Activated CD4-positive, CD25-positive, alpha-beta regulatory T cell treated with anti-CD3 and anti-CD28 coated beads, Interleukin-2, amount 50 U/mL, for 24 hours (primary cell): Measurements from ENCODE around the gene VSTM2A.
"Not testable (repeated sequence)": the region's sequence is repeated elsewhere in the genome, so short reads cannot be mapped to it uniquely, and the experiment has no call there.

Experiments
- ATAC-seq, 2 donors: fragments of 150-1000 bp; cut with Tn5 transposase; one replicate each; pipeline ENCODE4 v1.10.0; 2021; ENCODE audit warnings: mild to moderate bottlenecking in 1 of 2, moderate library complexity in 1 of 2

The VSTM2A gene, protein sequence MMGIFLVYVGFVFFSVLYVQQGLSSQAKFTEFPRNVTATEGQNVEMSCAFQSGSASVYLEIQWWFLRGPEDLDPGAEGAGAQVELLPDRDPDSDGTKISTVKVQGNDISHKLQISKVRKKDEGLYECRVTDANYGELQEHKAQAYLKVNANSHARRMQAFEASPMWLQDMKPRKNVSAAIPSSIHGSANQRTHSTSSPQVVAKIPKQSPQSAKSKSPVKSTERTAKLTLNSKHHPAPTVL

DNA sequence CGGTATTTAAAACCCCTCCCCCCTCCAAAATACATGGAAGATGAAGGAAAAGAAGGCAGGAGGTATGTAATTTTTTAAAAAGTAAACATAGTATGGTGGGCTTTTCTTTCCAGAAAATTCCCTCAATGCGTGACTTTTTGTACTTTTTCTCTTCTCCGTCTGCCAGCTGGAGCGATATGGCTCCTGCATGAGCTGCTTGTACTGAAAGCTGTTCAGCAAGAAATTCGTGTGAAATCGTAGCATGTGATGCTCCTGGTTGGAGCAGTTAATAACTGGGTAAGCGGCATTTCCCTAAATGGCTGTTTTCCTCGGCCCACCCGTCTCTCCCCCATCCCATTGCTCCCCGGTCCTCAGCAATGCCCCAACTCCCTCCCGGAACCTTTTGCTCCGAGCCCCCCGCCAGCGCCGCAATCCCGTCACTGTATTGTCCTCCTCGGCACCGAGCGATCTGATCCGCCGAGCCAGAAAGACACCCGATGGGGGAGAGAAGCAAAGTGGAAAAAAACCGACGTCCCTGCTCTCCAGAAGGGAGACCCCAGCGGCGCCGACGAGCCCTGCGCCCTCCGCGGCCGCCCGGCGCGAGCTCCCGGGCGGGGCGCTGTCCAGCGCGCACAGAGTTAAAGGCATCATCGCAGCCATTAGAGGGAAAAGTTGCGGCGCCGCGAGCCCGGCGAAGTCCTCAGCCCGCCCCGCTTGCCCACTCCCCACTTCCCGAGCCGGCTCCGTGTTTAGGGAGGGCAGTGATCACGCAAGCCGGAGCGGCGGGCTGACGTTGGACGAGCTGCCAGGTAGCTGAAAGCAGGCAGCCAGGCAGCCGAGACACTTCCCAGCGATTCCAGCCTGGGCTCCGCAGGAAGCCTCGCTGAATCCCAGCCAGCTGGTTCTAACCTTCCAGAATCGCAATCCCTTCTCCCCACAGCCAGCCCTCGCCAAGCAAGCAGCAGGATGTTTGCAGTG, at the start of gene VSTM2A:
TSS of gene VSTM2A (plus strand) at position 707 of the 957 bp plus-strand sequence. CDS start 356 bp downstream, outside the sequence.
- no peak for ATAC-seq

DNA sequence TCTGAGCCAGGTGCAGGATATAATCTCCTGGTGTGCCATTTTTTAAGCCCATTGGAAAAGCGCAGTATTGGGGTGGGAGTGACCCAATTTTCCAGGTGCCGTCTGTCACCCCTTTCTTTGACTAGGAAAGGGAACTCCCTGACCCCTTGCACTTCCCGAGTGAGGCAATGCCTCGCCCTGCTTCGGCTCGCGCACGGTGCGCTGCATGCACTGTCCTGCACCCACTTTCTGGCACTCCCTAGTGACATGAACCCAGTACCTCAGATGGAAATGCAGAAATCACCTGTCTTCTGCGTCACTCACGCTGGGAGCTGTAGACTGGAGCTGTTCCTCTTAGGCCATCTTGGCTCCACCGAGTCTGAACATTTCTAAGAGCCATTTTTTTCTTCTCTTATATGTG, 37.6 kb upstream of the VSTM2A start:
- not testable (repeated sequence) for ATAC-seq

DNA sequence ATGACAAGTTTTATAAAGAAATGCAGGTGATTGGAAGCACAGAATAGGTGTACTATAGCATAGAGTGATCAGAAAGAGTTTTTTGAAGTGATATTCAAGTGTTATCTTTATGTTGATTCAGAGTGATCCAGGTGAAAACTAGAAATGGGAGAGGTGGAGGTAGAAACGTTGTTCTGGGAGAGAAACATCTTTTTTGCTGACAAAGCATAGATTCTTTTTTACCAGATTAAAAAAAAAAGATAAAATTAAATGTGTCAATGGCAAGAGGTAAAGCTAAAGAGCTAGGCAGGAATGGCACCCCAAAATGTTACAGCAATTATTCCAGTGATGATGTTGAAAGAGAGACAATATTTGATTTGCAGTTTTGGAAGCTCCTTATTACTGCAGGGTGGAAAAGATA, 12.6 kb upstream of the VSTM2A start:
- no peak for ATAC-seq

DNA sequence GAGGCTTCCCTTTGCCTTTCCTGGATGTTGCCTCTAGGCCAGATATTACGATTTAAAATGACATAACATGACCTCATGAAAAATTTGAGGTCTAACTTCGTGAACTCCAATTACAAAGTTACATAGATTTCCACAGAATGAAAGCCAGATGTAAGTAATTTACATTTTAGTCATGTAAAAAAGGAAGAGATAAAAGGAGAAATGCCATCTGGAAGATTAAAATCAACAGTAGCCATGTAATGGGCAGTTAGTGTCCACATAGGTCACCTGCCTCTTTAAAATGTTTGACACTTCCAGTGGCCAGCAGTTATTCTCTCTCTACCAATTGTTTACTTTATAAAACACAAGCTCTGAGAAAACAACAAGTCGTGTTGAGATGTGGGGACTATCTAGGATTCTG, 4.1 kb upstream of the VSTM2A start:
- ATAC-seq: no peak

DNA sequence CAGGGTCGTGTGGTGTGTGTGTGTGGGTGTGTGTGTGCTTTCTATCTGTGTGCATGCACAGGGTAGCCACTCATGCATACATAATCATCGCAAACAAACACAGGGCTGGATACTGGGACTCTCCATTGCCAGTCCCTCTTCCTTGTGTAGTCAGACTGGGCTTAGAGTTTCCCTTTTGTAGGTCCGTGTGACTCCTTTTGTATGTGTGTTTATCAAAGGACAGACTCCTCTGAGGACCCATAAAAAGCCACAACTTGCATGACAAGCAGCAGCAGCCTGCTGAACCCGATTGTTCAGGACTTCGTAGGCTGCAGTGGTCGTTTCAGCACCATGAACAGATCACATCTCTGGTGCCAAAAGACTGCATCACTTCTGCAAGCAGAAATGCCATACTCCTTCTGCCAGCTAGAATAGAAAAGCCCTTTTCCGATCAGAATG, 895 bp downstream of the VSTM2A start:
- ATAC-seq: no peak

DNA sequence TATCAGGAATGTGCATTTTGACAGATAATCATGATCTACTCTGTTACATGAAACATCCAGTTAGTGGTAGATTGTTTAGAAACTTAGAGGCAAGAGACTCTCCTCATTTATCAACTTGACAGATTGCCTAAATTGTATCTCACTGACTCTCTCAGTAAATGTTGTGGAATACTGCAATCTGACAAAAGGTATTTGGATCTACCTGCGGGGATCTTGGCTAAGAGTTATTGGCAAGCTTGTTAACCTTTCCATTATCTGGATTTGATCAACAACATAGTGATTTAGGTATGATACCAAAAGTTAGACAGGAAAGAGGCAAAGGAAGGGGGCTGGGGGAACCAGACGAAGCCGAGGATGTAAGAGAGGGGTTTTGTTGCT, 2.0 kb downstream of the VSTM2A start:
- no peak for ATAC-seq

DNA sequence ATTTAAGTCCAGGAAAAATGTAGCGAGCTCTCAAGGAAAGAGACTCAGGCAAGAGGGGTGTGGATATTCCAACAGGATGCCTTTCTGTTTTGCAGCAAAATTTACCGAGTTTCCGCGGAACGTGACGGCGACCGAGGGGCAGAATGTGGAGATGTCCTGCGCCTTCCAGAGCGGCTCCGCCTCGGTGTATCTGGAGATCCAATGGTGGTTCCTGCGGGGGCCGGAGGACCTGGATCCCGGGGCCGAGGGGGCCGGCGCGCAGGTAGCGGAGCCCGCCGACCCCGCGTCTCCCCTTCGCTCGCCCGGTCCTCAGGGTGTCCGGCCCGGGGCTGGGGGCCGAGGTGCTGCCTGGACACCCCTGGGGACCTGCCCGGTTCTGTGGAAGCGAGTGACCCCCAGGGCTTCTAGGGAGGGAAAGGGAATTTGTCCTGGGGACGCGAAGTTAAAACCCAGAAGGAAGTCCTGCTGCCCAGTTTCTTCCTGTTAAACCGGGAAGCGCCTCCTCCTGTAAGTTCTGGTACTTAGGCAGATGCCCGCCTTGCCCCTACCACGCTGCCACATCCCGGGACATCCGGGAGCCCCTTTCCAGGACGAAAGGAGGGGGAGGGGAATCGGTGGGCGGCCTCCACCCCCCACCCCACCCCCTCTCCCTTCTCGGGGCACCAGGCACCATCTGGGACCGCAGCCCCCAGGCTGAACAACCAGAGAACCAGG, 2.5 kb downstream of the VSTM2A start:
- ATAC-seq: no peak

DNA sequence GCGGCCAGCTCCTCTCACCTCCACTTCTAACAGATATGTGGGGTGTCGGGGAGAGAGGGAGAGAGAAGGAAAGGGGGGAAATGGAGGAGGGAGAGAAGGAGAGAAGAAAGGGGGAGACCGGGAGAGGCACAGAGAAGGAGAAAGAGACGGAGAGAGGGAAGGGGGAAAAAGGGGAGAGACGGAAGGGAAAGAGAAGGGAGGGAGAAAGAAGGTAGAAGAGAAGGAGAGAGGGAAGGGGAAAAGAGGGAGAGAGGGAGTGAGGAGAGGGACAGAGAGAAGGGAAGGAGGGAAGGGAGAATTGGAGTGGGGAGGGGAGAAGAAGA, 3.0 kb downstream of the VSTM2A start:
- no peak for ATAC-seq

DNA sequence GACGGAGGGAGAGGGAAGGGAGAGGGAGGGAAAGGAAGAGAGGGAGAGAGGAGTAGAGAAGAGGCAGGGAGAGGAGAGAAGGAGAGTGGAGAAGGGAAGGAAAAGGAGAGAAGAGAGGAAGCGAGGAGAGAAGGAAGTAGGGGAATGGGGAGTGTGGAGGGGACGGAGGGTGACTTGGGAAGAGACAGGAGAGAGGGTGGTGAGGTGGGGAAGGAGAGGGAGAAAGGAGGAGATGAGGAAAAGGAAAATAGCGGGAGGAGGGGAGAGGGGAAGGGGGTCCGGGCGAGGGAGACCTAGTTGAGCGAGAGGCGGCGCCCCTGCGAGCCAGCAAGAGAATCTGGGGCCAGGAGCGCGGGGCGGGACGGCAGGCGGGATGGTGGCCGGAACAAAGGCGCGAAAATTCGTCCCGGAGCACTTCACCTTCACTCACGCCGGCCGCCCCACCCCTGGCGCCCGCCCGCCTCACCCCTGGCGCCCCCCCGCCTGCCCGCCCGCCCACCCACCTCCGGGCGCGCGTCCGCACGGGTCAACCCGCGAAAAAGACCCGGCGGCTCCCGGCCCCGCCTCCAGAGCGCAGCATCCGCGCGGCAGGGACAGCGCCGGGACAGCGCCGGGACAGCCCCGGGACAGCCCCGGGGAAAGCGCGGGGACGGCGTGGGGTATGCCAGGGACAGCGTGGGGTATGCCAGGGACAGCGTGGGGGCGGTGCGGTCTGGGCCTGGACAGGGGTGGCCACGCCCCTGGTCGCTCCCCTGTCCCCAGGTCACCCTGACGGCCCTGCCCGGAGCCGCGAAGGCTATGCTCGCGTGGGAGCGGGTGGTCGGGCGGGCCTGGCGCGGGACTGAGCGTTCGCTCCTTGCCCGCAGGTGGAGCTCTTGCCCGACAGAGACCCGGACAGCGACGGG, 4.2 kb downstream of the VSTM2A start:
- ATAC-seq: no peak

DNA sequence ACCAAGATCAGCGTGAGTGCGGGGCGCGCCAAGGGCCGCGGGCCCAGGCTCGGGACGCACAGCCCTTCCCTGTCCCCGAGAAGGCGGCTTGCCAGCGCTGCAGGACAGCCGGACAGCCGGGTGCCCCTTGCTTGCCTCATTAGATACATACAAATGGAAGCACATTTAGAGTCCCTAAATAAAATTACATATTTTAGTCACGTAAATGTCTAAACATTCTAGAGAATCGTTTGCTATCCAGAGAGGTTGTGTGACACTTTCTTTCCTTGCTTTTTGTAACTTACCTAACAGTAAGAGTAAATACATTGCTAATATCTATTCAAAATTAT, 4.8 kb downstream of the VSTM2A start:
- ATAC-seq: no peak

DNA sequence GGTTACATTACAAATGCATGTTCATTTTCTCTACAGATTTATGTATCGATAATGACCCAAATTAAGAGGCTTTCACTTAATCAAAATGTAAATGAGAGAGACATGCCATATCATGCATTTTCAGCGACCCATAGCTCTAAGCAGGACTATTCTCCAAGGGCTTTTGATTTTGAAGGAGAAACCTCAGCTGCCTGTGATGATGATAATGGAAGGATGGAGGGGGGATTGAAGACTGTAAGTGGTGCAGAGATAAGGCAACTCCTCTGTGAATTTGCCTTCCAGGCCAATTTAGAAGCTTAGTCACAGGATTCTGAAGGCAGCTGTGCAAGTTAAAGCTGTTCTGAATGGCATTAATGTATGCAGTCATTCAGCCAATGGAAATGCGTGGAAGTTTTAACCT, 8.3 kb downstream of the VSTM2A start:
- ATAC-seq: no peak

DNA sequence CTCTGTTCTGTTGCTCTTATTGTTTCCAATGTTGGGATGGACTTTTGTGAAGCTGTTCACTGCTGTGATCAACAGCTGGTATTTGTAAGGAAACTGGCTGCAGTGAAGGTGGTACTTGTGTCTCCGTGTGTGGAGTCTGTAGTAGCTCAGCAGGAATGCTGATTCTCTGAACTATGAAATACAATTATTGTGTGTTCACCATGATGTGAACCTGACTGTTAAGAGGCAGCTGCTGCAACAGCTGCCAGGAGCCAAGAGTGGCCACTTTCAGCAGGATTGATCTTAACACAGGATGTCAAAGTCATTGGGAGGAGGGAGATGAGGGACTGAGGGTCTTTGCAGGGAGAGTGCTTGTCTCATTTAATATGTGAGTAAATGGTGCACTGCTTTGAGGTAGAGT, 13.9 kb downstream of the VSTM2A start:
- ATAC-seq: no peak

DNA sequence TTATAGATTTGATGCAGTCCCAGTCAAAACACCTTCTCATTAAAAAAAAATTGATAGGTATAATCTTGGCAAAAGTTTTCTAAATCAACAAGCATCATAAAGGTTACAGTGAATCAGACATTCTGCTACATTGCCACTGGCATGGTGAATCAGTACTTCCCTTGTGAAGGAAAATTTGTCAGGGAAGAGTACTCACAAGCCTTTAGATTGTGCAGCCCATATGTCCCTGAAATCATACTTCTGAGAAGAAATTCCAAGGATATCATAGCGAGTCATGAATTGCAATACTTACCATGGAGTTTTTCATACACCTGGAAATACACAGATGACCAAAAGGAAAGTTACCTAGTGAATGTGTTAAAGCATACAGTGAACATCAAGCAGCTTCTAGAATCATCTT, 17.2 kb downstream of the VSTM2A start:
- no peak for ATAC-seq

DNA sequence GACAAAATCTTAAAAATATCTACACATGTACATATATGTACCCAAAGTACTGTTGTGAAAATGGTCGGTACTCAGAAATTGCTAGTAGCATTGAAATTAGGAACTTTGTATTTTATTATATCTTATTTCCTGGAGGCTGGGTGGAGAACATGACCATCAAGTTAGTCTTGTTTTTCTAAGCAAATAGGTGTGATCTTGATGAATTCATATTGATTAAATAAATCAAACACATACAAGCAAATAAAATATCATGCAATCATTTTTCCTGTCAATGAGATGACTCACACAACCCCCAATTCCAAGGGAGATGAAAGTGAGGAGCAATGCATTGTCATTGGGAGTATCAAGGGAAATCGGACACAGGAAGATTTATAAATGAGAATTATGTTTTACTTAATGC, 18.0 kb downstream of the VSTM2A start:
- ATAC-seq: no peak

DNA sequence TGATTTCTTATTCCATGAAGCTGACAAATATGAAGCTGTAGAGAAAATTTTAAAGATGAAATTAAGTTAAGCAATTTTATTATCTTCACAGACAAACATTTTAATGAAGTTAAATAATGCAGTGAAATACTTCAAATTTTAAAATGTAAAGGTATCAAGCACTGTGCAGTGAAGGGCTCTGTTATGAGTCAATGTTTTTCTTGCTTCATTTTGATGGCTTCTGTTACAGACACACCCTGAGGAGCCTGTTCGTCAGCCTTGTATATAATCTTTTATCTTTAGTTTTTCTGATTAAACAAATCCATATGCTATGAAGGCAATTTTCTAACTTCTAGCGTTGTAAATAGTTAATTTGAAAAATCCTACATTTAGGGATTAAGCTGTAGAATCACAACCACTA, 18.5 kb downstream of the VSTM2A start:
- ATAC-seq: no peak

DNA sequence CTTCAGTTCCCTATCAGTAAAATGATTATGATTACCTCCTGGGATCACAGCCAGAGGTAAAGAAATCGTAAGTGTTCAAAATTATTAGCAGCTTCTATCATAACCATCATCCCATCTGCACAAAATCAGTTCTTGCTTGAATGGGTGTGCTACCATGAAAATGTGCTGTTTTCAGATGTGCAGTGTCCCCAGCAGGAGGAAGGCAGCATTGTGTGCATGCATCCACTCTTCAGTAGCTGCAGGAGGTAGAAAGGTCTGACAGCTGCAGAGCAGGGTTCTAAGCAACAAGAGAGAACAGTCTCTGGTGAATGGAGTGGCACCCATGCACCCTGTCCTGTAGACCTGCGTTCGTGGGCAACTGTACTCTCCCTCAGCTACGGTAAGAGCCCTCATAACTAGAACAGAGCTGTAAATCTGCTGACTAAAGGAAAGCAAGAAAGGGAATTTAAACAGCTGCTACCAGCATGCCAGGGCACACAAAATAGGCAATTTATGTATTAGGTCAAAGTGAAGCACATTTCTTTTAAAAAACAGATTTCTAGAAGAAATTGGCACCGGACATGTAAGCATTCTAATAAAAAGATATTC, 21.2 kb downstream of the VSTM2A start:
- ATAC-seq: no peak

DNA sequence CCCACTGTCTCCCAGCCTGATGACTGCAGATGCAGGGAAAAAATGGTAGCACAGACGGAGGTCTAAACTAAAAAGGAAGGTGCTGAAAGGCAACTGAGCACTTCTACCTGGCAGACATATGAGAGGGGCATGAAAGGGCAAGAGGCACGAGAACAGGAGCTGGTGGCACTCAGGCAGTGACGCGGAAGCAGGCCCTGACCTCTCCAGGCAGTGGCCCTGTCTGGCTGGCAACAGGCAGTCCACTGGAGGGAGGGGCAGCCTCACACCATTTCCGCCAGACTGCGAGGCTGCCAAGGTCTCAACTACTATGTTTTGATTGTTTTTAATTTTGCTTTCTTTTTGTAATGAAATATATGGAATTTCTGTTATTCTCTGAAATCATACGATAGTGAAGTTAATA, 23.3 kb downstream of the VSTM2A start:
- ATAC-seq: no peak

DNA sequence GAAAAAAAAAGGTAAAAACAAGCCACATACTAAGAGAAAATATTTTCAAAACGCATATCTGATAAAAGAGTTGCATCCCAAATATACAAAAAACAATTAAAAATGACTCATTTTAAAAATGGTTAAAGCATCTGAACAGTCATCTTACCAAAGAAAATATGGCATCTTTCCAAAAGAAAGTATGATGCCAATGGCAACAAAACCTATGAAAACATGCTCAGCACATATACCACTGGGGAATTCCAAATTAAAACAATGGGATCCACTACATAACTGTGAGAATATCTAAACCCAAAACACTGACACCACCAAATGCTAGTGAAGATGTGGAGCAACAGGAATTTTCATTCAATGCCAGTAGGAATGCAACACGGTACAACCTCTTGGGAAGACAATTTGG, 39.3 kb downstream of the VSTM2A start:
- no peak for ATAC-seq

DNA sequence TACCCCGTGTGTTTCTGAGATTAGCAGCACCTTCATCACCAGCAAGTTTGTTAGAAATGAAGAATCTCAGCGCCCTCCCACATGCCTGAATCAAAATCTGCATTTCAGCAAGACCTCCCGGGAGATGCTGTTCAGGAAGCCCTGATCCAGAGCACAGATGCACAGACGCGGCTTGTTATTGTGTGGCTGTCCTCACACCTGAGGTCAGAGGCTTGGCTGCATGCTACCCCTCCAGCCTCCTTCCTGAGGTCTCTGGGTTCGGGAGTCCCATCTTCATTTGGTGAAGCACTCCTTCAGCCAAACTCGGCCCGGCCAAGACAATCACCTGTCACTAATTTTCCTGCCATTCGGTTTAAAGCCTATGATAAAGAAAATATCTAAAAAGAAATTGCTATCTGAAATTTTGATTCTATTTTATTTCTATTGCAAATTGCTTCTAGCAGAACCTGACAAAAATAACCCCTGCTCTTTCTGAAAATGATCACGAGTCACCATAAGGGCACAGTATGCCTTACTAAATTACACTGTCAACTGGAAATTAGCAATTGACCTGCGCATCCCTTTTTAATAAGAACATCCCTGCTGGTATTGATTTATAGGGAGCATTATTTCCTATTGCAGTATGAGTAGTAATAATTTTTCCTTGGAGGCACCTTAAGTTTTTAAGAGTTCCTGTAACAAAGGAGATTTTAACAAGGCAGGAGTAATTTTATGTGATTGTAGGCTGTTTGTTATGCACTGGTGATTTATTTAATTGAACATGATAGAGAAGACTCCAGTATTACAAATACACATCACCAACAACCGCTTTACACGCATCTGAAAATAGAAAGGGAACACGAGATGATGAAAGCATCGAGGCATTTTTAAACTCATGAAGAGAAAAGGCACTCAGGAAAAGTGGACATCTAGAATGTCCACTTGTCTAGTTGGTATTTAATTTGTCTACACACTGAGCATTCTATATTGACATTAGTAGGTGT, 49.5 kb downstream of the VSTM2A start:
- no peak for ATAC-seq

DNA sequence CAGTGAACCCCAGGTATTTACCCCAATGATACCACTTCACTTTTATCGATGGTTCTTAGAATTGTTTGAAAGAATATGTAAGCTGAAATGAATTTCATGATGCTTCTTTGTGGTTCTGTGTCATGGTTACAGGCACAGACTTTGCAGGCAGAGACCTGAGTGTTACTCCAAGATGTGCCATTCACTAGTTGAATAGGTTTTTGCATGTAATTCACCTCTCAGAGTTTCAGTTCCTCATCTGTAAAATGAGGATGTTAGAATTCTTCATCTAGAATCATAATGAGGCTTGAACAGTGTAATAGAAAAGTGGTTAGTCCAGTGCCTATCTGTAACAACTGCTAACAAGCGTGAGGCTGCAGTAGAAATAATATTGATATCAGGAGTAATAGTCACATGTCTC, 54.6 kb downstream of the VSTM2A start:
- ATAC-seq: no peak

DNA sequence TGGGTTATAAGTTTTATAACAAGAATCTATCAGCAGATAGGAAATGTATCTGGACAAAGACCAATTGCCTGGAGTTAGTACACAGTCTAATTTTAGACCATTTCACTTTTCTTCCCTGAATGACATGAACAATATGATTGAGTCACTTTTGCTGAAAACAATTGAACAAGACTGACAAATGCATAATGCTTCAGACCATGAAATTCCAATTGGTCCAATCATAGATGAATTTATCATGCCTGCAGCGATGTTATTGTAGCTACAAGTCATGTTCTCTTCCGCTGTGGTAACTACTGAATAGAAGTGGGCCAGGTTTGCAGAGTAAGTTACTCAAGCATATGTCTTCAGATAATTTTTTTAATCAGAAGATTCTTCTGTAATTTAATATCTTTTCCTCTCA, 73.4 kb downstream of the VSTM2A start:
- ATAC-seq: no peak
